GM18907 (cell line): Measurements from ENCODE around the gene PREX1.

Experiments
- ATAC-seq: cut with Tn5 transposase; IDR thresholded peaks from one replicate; pipeline ENCODE4 v1.9.1; 2021; ENCODE audit warnings: mild to moderate bottlenecking, moderate library complexity; ENCODE audit not compliant: unreplicated experiment

The PREX1 gene

DNA sequence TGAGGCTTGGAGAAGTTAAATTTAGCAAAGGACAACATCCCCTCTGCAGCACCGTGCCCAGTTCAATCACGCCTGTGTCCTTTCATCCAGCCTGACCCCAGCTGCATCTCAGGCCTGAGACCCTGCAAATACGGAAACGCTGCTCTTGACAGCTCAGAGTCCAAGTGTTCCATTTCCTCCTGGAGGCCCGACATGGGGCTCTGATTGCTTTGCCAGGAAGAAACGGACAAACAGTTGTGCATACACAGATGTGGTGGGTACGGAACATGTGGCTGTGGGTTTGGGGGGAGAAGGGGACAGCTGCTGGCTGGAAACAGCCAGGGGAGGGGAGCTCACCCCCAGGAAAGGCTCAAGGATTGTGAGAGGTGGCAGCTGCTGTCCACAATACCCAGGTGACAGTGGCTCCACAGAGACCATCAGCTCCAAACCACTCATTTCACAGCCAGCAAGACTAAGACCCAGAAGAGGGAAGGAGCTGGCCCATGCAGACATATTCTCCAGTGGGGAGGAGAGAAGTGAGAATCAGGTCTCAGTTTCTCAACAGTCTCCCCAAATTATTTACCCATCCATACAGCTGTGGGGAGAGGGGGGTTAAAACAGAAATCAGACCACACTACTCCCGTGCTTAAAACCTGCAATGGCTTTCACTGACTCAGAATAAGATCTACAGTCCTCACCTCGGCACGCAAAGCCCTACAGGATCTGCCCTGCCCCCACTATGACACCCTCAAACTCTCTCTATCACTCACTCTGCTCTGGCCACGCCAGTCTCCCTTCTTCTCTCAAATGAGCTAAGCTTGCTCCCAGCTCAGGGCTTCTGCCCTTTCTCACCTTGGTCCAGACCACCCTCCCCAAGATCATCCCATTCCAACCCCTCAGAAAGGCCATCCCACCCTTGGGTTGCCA, 89.1 kb downstream of the PREX1 start:
- ATAC-seq, result peak; percentile 62

DNA sequence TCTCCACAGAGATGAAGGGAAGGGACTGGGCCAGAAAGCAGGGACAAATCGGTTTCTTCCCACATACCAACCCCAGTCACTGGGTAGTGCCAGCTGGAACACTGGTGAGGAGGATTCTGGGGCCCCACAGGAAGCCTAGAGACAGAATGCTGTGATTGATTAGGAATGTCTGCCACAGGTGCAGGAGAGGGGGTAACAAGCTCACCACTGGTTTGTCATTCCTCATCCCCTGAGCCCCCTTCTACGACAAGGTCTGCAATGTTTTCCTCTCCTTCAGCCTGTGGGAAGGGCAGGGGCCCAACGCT, 89.8 kb downstream of the PREX1 start:
- no peak for ATAC-seq

DNA sequence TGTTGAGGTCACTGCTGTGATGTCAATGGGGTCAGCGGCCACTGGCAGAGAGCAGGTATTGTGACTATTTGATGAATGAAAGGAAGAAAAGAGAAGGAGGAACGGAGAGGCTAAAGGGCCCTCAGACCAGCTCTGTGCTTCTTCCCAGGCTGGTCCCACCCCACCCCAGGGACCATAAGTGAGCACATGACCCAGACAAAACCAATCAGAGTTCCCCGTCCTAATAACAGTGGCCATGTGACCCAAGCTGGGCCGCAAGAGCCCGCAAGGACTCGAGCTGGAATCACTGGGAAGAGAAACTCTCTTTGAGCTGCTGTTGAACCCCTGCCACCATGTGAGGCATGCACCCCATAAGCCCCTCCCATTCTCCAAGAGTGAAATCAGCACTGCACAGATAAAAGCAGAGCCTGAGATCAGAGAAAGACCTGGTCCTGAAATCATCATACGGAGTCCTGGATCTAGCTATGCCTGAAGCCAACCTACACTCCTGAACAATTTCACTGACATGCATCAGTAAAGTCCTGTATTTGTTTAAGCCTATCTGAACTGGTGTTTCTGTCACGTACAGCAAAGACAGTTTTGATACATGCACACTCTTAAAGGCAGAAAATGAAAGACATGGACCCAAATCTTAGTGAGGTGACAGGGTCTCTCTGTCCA, 90.2 kb downstream of the PREX1 start:
- no peak for ATAC-seq

DNA sequence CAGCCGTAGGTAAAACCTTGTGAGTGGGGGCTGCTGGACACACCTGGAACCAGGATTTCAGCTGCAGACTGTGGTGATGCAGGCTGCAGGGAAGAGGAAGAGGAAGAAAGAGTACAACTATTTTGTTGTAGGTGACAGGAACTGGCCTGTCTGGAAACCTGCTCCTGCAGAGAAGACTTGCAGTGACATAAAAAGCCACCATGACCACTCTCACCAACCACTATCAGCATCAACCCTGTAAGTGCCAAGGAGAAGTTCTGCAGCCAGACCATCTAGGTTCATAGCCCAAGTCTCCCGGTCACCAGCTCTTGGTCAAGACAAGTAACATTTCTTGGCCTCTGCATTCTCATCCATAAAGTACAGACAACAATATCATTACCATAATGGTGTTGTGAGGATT, 91.2 kb downstream of the PREX1 start:
- ATAC-seq, result no peak

DNA sequence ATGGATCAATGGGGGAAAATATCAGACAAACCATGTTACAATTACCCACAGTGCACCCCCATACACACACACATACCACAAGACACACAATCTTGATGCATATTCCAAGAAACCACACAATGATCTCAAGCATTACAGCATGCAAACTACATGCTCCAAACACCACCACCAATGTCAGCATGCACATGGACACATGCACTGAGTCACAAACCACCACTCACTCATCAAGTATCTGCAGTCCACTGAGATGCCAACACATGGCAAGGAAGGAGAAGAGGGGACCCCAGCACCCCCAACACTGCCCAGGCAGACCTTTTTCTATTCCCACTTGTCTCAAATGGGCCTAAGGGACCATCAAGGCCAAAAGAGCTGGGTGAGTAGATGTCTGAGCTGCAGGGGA, 91.6 kb downstream of the PREX1 start:
- no peak for ATAC-seq

DNA sequence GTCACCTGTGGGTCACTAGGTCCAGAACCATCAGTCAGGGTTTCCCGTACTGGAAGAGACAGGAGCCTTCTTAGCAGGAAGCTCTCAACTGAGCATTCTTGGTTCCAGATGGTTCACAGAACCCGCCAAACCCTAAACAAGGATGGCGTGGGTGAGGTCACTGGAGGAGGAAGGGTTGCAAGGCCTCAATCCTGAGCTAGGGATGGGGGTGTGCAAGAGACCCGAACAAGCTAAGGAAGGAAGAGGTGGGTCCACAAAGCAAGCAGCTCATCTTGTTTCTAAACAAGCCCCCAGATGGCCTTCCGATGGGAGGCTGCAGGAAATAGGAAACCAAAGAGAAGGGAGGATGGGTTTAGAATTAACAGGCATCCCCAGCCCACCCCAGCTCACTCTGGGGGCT, 92.7 kb downstream of the PREX1 start:
- no peak for ATAC-seq

DNA sequence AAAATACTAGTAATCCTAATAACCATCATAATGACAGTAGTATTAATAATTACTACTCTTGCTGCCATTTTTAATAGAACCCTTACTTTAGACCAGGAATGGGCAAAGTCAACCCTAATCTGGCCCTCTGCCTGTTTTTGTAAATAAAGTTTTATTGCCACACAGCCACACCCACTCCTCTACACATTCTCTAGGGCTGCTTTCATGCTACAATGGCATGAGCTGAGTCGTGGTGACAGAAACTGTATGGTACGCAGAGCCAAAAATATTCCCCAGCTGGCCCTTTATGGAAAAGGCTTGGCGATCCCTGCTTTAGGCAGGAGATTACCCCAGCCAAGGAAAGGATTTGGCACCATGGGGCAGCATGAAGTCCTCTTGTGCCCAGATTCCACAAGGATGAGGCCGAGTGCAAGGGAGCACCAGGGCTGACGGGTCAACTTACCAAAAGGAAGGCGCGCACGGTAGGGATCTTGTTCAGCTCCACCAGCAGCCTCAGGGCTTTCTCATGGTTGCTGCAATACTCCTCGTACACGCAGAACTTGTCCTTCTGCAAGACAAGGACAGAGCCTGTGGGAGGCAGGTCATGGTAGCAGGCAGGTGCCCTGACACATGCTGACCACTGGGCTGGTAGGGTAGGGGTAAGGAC, 93.6 kb downstream of the PREX1 start:
- ATAC-seq, result no peak

DNA sequence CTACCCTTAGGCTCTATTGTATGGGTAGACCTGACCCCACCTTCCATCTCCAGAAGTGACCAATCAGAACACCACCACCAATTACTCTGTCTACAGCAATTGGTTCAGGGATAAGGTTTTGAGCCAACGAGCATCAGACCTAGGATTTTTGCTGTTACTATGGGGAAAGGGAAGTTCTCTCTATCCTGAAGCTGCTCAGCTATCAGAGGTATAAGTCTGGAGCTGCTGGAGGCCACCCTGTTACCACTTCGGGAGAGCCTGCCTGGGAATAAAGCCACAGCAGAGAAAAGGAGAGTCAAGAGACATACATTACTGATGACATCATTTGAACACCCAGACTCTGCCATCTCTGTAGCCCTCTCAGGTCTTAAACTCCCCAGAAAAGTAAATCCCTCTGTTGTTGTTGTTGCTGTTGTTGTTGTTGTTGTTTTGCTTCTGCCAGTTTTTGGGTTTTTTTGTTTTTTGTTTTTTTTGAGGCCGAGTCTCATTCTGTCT, 94.5 kb downstream of the PREX1 start:
- ATAC-seq, result no peak

DNA sequence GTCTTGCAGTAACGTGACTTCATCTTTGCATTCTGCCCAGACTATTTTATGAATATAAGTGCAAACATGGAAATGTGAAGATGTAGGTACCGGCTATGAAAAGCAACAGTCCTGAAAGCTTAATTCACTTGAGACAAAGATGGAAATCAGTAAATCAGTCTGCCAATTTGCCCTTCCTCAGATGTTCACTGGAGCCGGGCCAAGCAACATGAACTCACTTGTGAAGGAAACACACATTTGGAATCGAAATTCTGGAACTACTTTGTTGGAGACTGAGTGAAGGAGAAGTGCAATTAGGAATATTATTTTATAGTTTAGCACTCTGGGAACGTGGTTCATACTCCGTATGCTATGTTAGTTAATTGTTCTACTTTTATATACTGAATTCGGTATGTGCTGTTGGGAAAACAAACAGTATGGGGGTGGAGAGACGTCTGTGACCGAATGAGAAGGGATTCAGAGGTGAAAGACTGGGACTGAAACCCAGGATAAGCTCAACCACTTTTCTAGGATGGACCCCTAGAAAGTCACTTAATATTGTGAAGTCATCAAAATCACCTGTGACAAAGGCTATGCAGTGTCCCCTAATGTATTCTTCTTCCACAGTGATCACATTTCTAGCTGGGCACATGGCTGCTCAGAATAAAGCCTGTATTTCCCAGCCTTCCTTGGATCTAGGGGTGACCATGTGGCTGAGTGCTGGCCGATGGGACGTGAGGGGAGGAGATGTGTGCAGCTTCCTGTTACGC, 95.5 kb downstream of the PREX1 start:
- no peak for ATAC-seq

DNA sequence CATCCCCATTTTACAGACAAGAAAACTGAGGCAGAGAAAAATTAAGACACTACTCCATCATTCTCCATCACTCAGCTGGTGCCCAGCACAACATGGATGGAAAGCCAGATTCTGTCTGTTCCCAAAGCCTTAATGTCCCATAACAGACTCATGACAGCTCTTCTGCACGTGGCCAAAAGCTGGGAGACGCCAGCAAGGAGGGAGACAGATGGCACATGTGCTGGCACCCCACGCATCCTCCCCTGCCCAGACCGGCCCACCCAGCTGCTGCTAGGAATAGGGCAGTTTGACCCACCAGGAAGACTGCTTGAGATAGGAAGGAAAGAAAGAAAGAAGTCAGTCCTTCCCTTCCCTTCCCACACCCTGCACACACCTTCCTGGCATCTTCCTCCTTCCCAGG, 96.3 kb downstream of the PREX1 start:
- ATAC-seq, result no peak

DNA sequence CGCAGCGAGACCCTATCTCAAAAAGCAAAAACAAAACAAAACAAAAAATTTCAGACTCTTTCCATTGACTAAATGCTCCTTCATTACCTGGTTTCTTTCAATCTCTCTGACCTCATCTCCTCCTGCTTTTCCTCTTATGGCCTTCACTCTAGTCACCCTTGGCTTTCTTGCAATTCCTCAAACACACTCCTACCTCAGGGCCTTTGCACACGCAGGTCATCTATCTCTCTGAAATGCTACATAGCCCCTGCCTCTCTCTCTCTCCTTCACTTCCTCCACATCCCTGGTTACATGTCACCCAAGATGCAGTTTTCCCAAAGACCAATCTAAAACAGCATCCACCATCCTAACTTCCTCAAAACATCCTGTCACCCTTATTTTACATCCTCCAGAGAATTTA, 96.8 kb downstream of the PREX1 start:
- no peak for ATAC-seq

DNA sequence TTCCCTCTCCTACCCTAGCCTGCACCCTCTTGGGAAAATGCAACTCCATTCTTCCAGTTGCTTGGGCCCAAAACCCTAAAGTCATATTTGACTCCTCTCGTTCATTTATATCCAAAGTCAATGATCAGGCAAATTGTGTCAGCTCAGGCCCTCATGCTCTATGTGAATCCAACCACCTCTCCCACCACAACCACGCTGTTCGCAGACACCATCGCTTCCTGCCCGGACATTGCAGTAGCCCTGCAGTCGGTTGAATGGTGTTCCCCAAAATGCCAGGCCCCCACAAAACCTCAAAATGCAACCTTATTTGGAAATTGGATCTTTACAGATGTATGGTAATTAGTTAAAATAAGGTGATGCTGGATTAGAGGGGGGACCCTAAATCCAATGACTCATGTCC, 98.3 kb downstream of the PREX1 start:
- no peak for ATAC-seq

DNA sequence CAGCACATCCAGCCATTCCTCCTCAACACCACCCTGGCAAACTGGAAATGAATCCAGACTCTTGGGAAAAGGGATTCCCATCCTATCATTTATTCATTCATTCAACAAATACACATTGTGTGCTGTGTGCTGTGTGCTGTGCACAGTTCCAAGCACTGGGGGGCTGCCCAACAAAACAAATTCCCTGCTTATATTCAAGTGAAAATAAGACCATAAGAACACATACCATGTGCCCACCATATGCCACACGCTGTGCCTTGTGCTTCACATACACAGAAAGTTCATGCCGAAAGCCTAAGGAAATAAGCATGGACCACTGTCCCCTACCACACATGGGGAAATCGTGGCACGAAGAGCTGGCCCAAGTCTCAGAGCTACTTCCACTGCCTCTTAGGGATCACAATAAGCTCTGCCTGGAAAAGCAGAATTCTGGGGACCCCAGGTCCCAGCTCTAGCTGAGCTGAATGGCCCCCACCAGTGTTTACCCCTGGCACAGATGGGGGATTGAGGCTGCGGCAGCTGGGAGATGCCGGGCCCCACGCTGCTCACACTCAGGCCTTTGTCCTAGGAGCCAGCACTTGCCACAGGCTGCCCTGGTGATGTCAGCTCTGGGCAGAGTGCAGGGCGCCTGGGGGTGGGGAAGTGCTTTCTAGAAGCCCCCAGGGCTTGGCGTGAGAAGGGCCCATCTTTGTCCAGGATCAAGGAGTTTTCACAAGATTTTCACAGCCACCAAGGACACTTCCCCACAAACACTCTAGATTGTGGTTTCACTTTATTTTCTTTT, 99.6 kb downstream of the PREX1 start:
- no peak for ATAC-seq

DNA sequence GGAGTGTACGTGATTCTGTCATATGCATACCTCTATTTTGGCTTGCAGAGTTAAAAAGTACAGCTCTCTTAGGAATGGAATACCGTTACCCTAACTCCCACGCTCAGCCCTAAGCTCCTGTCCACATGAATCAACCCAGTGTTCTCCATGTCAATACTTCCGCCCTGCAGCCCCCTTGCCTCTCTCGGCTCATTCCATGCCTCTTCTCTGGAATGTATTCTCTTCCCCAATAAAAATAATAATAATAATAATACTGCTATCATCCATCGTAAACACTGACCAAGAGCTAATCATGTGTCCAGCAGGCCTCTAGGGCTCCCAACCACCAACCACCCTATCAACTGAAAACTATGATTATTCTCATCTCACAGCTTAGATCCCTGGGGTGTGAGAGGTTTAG, 100.6 kb downstream of the PREX1 start:
- ATAC-seq, result no peak

DNA sequence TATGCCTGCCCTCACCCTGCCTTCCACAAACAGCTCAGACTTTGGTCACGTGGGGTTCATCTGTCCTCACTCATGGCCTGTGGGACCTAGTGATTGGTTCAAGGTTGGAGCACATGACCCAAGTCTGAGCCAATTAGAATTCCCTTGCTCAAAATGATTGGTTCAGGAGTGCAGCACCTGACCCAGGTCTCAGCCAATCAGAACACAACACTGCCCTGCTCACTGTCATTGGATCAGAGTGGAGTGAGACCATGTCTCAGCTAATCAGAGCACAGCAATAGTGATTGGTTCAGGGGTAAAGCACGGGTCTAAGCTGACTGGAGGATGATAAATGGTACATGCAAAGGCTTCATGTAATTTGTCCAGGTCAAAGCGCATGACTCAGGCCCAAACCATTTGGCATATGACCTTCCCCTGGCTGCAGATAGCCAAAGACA, 102.2 kb downstream of the PREX1 start:
- ATAC-seq, result no peak

DNA sequence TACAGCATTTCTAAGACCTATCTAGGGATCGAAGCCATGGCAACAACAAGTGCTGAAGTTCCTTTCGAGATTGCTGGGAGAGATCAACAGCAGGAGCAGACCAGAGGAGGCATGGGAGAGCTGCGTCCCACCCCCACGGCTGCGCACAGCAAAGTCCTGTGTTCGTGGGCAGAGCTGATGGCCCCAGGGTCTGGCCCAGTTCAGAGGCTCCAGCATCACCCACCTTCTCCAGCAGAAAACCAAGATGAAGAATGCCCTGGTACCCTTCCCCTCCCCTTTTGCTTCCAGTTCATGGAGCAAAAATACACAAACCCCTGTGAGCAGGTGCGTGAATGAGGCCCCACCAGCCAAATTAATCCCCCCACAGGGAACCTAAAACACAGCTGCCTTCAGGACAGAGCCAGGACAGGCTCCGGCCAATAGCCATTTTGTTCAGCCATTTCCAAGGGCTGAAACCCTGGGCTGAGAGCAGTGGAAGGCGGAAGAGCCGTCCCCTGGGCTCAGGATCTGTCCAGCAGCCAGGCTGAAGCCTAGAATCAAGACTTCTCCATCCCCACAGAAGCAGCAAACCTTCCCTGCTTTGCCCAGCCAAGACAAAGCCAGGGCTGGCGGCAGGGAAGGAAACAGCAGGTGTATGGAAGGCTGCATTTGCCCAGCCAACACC, 102.8 kb downstream of the PREX1 start:
- no peak for ATAC-seq

DNA sequence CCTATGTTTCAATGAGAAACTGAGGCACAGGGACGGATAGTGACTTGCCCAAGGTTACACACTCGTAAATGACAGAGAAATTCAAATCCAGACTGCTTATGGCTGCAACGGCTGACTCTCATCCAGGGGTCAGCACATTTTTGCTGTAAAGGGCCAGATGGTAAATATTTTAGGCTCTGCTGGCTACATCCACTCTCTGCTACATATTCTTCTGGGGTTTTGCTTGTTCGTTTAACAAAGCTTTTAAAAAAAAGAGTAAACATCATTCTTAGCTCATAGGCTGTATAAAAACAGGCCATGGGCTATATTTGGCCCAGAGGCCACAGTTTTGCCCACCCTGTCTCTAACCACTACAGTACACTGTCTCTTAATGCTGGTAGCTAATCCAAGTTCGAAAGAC, 103.4 kb downstream of the PREX1 start:
- ATAC-seq, result no peak

DNA sequence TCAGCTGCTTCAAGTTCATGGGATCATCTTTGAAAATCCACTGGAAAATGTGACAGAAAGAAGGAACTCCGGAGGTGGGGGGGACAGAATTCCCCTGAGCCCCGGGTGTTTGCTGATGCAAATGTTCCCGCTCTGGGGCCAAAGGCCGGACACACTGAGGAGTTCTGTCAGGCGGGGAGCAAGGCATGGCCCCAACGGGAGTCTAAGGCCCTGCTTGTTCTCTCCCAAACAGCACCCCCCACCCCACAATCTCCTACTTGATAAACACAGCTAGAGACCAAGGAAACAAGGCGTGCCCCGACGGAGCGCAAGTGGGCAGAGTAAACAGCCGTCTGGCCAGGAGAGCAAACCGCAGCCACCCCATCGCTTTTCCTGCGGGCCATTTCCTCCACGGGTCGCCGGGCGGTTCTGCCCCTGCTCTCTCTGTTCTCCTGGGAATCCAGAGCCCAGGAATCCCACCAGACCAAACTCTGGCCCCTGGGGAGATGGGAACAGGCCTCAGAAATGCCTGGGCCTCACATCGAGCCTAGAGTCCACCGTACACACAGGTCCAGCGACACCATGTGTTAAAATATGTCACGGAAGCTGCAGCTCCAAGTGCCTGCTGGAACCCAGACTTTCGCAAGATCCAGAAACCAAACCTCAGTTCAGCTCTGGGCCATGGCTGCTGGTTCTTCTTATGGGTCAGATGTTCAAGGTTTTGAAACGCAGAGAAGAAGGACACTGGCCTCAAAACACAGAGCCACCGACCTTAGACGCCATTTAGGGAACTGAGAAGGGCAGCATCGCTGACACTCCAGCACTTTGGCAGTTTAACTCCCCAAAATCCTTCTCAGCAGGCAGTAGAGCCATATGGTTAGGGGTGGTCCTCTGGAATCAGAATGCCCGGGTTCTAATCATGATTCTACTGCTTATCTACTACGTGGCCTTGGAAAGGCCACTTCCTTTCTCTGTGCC, 104.2 kb downstream of the PREX1 start:
- no peak for ATAC-seq

DNA sequence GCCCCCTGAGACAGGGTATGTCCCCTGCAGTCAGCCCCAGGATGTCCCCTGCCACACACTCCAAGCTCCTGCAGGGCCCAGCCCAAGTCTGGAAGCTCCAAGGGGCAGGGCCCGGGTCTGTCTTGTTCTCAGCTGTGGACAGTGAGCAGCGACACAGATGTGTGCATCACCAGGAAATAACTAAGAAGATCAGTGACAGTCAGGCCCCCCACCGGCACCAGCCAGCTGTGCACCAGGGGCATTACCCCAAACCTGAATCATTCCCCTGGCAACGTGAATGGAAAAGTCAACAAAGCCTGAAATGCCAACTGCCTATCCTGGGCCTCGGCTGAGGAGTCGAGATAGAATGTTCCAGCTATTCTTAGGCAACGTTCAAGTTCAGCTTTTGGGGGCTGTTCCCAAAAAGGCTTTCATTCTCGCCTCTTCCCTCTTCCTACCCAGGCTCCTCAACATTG, 105.0 kb downstream of the PREX1 start:
- no peak for ATAC-seq
